CD14-positive monocyte (primary cell): ENCODE results near the gene IMMP2L. TPM values are rescaled to one million over a fixed set of nuclear protein-coding genes. Genes with fewer than 3 reads are reported as not detected.

Experiments used
- DNase-seq, 3 donors: peaks; one replicate each; pipeline ENCODE4 v3.0.0-alpha.2; 2011 to 2022
- H2AFZ ChIP-seq: 2 replicates; pipeline ENCODE4 v1.6.0; 2012; ENCODE audit warnings: mild to moderate bottlenecking, low read depth, low read length, inconsistent platforms; ENCODE audit not compliant: insufficient read depth, poor library complexity, severe bottlenecking
- H3K27ac ChIP-seq, 2 donors: 1 replicate in 1 of 2; 2 replicates in 1 of 2; pipeline ENCODE4 v1.5.1; 2012 to 2013; ENCODE audit warnings: low read length in 2 of 2, control low read depth in 1 of 2, inconsistent platforms in 1 of 2, low read depth in 1 of 2, mild to moderate bottlenecking in 1 of 2
- H3K27me3 ChIP-seq, 2 donors: one replicate each; pipeline versions ENCODE4 v1.6.0 to v1.6.1; 2011 to 2013; ENCODE audit warnings: low read length in 2 of 2; ENCODE audit not compliant: control insufficient read depth in 2 of 2, insufficient read depth in 2 of 2
- H3K36me3 ChIP-seq, 2 donors: replicated peaks in 1 of 2; 1 replicate in 1 of 2; 2 replicates in 1 of 2; pipeline versions ENCODE4 v1.5.1 to v1.6.1; 2012 to 2013; ENCODE audit warnings: low read length in 2 of 2, control low read depth in 1 of 2, inconsistent platforms in 1 of 2, mild to moderate bottlenecking in 1 of 2; ENCODE audit not compliant: insufficient read depth in 2 of 2, control insufficient read depth in 1 of 2
- H3K4me1 ChIP-seq, 2 donors: 1 replicate in 1 of 2; 2 replicates in 1 of 2; pipeline versions ENCODE4 v1.5.1 to v1.6.1; 2012 to 2013; ENCODE audit warnings: low read length in 2 of 2, control low read depth in 1 of 2, inconsistent platforms in 1 of 2, mild to moderate bottlenecking in 1 of 2, moderate library complexity in 1 of 2; ENCODE audit not compliant: insufficient read depth in 2 of 2, control insufficient read depth in 1 of 2
- H3K4me2 ChIP-seq: replicated peaks from 2 replicates; pipeline ENCODE3; 2012; ENCODE audit warnings: low read length, moderate library complexity, mild to moderate bottlenecking; ENCODE audit not compliant: poor library complexity, severe bottlenecking; ENCODE audit errors: extremely low read depth
- H3K4me3 ChIP-seq, 3 experiments: fragments of 200-600 bp in 1 of 3; sonication (generic) in 1 of 3; replicated peaks in 1 of 3; 1 replicate in 2 of 3; 2 replicates in 1 of 3; pipeline ENCODE4 v1.5.1; 2011 to 2013; ENCODE audit warnings: low read length in 3 of 3, mild to moderate bottlenecking in 3 of 3, control low read depth in 2 of 3, low read depth in 2 of 3, inconsistent platforms in 1 of 3, moderate library complexity in 1 of 3
- H3K79me2 ChIP-seq: 2 replicates; pipeline ENCODE4 v1.6.0; 2012; ENCODE audit warnings: mild to moderate bottlenecking, control low read depth, inconsistent platforms, low read length, moderate library complexity; ENCODE audit not compliant: insufficient read depth
- H3K9ac ChIP-seq: 2 replicates; pipeline ENCODE4 v1.6.0; 2017; ENCODE audit warnings: low read length, mild to moderate bottlenecking; ENCODE audit not compliant: insufficient read depth, poor library complexity, severe bottlenecking
- H3K9me3 ChIP-seq, 2 donors: replicated peaks in 1 of 2; 1 replicate in 1 of 2; 2 replicates in 1 of 2; pipeline versions ENCODE4 v1.5.1 to v1.6.1; 2012 to 2013; ENCODE audit warnings: low read length in 2 of 2, control low read depth in 1 of 2; ENCODE audit not compliant: control insufficient read depth in 1 of 2, insufficient read depth in 1 of 2
- H4K20me1 ChIP-seq: 2 replicates; pipeline ENCODE4 v1.6.0; 2012; ENCODE audit warnings: mild to moderate bottlenecking, low read length, control low read depth, moderate library complexity; ENCODE audit not compliant: insufficient read depth
- H3K27ac Mint-ChIP-seq, 7 donors: one replicate each; pipeline ENCODE4 v1.8.0; 2020; ENCODE audit warnings: mild to moderate bottlenecking in 7 of 7, mixed read lengths in 7 of 7, moderate library complexity in 6 of 7, inconsistent platforms in 2 of 7
- H3K27me3 Mint-ChIP-seq, 3 donors: one replicate each; pipeline ENCODE4 v1.8.0; 2021 to 2022; ENCODE audit warnings: low read depth in 3 of 3, mild to moderate bottlenecking in 3 of 3, mixed read lengths in 3 of 3, moderate library complexity in 3 of 3, inconsistent platforms in 1 of 3
- H3K36me3 Mint-ChIP-seq, 2 donors: one replicate each; pipeline ENCODE4 v1.8.0; 2020; ENCODE audit warnings: mixed read lengths in 2 of 2, inconsistent platforms in 1 of 2, mild to moderate bottlenecking in 1 of 2
- H3K4me1 Mint-ChIP-seq: one replicate; pipeline ENCODE4 v1.8.0; 2020; ENCODE audit warnings: mild to moderate bottlenecking, mixed read lengths
- H3K4me3 Mint-ChIP-seq, 2 donors: one replicate each; pipeline ENCODE4 v1.8.0; 2020; ENCODE audit warnings: mild to moderate bottlenecking in 2 of 2, mixed read lengths in 2 of 2, moderate library complexity in 1 of 2
- H3K9me3 Mint-ChIP-seq, 7 donors: one replicate each; pipeline ENCODE4 v1.8.0; 2020 to 2022; ENCODE audit warnings: mixed read lengths in 7 of 7, mild to moderate bottlenecking in 6 of 7, moderate library complexity in 6 of 7, inconsistent platforms in 2 of 7
- WGBS: methylation state at CpG from one replicate; pipeline ENCODE4 v1.1.5; 2013; ENCODE audit warnings: missing lambda C conversion rate; ENCODE audit not compliant: insufficient coverage; 5-methylcytosine and 5-hydroxymethylcytosine counted together
- intact Hi-C, 2 donors: fragments of 100-400 bp; cut with micrococcal nuclease; formaldehyde crosslinking; loops; one replicate each; pipeline versions ENCODE4 v1.15.0 to v1.15.1; 2023
- polyA plus RNA-seq, 3 donors: library from polyadenylated mRNA; depleted of rRNA in 1 of 3; unstranded in 2 of 3; stranded (reverse) in 1 of 3; fragments of 300-500 nt in 2 of 3; fragments of >200 nt in 1 of 3; fragmentation: Illumina TruSeq in 2 of 3; gene quantifications; 1 replicate in 2 of 3; 2 replicates in 1 of 3; pipeline ENCODE4 v1.2.3, GENCODE V29; 2012 to 2021
- TF ChIP-seq, protein P1 (sequence below): fragments of 200-600 bp; IDR thresholded peaks from one replicate; pipeline ENCODE4 v1.8.0; 2022; ENCODE audit warnings: antibody characterized with exemption, mild to moderate bottlenecking

IMMP2L gene
- polyA plus RNA-seq, 3 donors: 1.9 to 6.4 (median 6.2) TPM

DNA sequence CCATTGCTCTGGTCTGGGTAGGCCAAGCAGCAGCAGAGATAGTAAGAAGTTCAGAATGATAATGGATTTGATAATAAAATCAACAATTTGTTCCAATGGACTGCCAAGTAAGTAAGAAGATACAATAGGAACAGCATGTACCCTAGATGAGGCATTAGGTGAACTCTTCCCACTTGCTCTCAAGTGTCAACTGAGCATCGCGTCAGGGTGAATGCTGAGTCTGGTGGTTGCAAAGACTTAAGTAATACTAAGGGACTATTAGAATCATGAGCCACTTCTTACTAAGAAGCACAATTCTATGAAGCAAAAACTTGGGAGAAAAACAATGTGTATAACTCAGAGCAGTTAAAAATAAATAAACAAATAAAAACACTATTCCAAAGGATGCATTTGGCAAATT, 416.8 kb downstream of the IMMP2L start:
- Histone ChIP-seq H3K9ac (no peak overlapping the region), H3K36me3 (no peaks in the 10 kb centered on the region), H4K20me1 (no peaks in the 10 kb centered on the region), H3K4me1 (no peaks in the 10 kb centered on the region), H3K4me2 (no peak overlapping the region), H3K27ac (no peak overlapping the region), H3K4me3 (no peak overlapping the region), H3K27me3 (no peaks in the 10 kb centered on the region), H3K9me3 (no peaks in the 10 kb centered on the region), H3K79me2 (no peaks in the 10 kb centered on the region), H2AFZ (no peak overlapping the region)
- no peak for DNase-seq
- Mint-ChIP-seq H3K4me3 (no peak overlapping the region), H3K4me1 (no peaks in the 10 kb centered on the region), H3K36me3 (peaks cover 0 to 3% of the 10 kb centered on the region in 2 donors), H3K27ac (no peak overlapping the region), H3K9me3 (peaks cover 0 to 2% (median 0%) of the 10 kb centered on the region in 7 donors), H3K27me3 (no peaks in the 10 kb centered on the region)
- intact Hi-C loops: no loop called here
- TF ChIP-seq, protein P1, sequence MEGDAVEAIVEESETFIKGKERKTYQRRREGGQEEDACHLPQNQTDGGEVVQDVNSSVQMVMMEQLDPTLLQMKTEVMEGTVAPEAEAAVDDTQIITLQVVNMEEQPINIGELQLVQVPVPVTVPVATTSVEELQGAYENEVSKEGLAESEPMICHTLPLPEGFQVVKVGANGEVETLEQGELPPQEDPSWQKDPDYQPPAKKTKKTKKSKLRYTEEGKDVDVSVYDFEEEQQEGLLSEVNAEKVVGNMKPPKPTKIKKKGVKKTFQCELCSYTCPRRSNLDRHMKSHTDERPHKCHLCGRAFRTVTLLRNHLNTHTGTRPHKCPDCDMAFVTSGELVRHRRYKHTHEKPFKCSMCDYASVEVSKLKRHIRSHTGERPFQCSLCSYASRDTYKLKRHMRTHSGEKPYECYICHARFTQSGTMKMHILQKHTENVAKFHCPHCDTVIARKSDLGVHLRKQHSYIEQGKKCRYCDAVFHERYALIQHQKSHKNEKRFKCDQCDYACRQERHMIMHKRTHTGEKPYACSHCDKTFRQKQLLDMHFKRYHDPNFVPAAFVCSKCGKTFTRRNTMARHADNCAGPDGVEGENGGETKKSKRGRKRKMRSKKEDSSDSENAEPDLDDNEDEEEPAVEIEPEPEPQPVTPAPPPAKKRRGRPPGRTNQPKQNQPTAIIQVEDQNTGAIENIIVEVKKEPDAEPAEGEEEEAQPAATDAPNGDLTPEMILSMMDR: no peak
- WGBS: no CpG with 5 or more reads among the region's 2 CpGs

DNA sequence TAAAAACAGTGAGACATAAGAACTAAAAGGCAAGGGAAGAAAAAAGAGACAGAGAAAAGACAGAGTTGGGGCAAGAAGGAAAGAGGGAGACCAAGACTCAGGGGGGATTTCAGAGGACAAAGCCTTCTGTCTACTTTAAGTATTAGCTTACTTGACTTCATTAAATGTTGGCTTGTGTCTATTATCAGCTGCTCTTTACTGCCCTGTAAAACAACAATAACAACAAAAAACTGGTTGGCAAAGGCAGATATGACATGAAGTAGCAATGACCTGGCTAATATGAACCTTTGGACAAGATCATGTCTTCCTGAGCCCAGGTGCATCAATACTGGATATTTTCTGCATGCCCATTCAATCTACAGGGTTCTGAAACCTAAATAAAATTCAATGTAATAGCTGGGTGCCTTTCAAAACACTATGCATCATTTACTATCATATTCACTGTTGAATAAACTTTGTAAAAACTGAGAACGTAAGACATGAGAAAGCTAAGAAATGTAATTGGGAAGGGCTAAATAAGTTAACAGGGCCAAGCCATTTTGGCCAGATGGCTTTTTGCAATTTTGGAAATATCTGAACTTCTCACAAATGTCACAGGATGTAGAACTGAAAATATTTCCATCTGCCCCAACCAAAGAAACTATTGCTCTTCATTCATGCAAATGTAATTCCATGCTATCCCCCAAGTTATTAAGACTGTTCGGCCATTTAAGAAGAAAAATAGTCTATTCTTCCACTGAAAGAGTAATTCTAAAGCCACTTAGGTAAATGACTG, 422.0 kb downstream of the IMMP2L start:
- TF ChIP-seq, protein P1: no peak
- intact Hi-C loops: no loop called here
- H3K27me3 Mint-ChIP-seq: no peaks in the 10 kb centered on the region
- WGBS: no CpG with 5 or more reads among the region's 2 CpGs
- H3K36me3 Mint-ChIP-seq: no peaks in the 10 kb centered on the region
- no peaks in the 10 kb centered on the region for H3K9me3 ChIP-seq
- H2AFZ ChIP-seq: no peak overlapping the region
- H3K27me3 ChIP-seq: no peaks in the 10 kb centered on the region
- H3K4me1 ChIP-seq: peaks cover 9 to 12% of the 10 kb centered on the region in 2 donors
- no peak overlapping the region for H3K4me3 ChIP-seq
- no peak for DNase-seq
- H3K4me3 Mint-ChIP-seq: no peak overlapping the region
- H4K20me1 ChIP-seq: no peaks in the 10 kb centered on the region
- peaks cover 16% of the 10 kb centered on the region for H3K4me1 Mint-ChIP-seq
- no peaks in the 10 kb centered on the region for H3K36me3 ChIP-seq
- H3K27ac Mint-ChIP-seq: no peak overlapping the region
- H3K9ac ChIP-seq: no peak overlapping the region
- H3K79me2 ChIP-seq: no peaks in the 10 kb centered on the region
- no peak overlapping the region for H3K4me2 ChIP-seq
- peaks cover 0 to 3% (median 0%) of the 10 kb centered on the region in 7 donors for H3K9me3 Mint-ChIP-seq
- H3K27ac ChIP-seq: no peak overlapping the region
